PFSK-1 (cell line): ENCODE results near the gene ADAMTS17.

Source experiments
- FOXP2 ChIP-seq: optimal IDR thresholded peaks from 2 replicates; pipeline ENCODE3; 2011; ENCODE audit warnings: borderline replicate concordance, control low read depth, inconsistent platforms; ENCODE audit not compliant: insufficient read depth; ENCODE audit errors: extremely low read length, extremely low read depth
- POLR2AphosphoS5 ChIP-seq: IDR thresholded peaks from 2 replicates; pipeline ENCODE4 v1.6.1; 2012; ENCODE audit warnings: low read depth, mild to moderate bottlenecking, control low read depth, low read length, moderate library complexity
- REST ChIP-seq, 2 experiments: IDR thresholded peaks; 2 replicates each; pipeline versions ENCODE4 v1.6.1 to v1.8.0; 2011 to 2012; ENCODE audit warnings: low read depth in 2 of 2, low read length in 2 of 2, control low read depth in 1 of 2, inconsistent platforms in 1 of 2, mild to moderate bottlenecking in 1 of 2, moderate library complexity in 1 of 2; ENCODE audit not compliant: insufficient read depth in 1 of 2
- SIN3A ChIP-seq: IDR thresholded peaks from 2 replicates; pipeline ENCODE4 v1.6.1; 2012; ENCODE audit warnings: mild to moderate bottlenecking, low read length, moderate library complexity, borderline replicate concordance; ENCODE audit not compliant: insufficient read depth
- TAF1 ChIP-seq: IDR thresholded peaks from 2 replicates; pipeline ENCODE4 v1.6.1; 2012; ENCODE audit warnings: low read length, control low read depth, borderline replicate concordance; ENCODE audit not compliant: insufficient read depth

DNA sequence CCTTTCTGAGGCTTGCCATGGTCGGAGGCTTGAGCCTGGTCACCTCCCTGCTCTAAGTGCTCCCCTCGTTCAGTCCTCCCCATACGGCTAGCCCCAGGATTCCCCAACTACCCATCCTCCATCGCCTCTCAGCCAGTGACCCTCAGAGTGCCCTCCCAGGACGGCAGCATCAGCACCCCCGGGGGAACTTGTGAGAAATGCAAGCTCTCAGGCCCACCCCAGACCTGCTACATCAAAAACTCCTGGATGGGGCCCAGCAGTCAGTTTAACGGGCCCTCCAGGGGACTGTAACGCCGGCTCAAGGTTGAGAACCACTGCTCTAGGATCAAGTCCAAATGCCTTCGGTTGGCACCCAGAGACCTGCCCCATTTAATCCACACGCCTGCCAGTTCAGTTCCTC is 6.9 kb downstream of the ADAMTS17 start:
- no peak for TF ChIP-seq POLR2AphosphoS5
- no peak for TF ChIP-seq REST (IDR thresholded peaks at IDR 0.05; ENCODE audit: insufficient read depth in 1 of 2, low read depth in 2 of 2, low read length in 2 of 2)
- no peak for TF ChIP-seq SIN3A
- TF ChIP-seq TAF1, result no peak
- TF ChIP-seq FOXP2, result no peak
